HepG2 (cell line): Measurements from ENCODE around the gene THPO. TPM values are rescaled to one million over a fixed set of nuclear protein-coding genes. Genes with fewer than 3 reads are reported as not detected.

Experiments
- BCL6 ChIP-seq: IDR thresholded peaks from 2 replicates; pipeline ENCODE4 v1.6.1; 2016; ENCODE audit warnings: missing genetic modification reagents, missing compliant biosample characterization
- CREBL2 ChIP-seq: sonication (generic); formaldehyde crosslinking; IDR thresholded peaks from 2 replicates; pipeline ENCODE4 v1.8.1; 2023; ENCODE audit warnings: missing genetic modification reagents, mild to moderate bottlenecking, borderline replicate concordance
- CREM ChIP-seq, 2 experiments: sonication (generic) in 1 of 2; formaldehyde crosslinking in 1 of 2; IDR thresholded peaks; 2 replicates each; pipeline versions ENCODE4 v1.4.0 to v1.6.1; 2016 to 2020; ENCODE audit warnings: antibody characterized with exemption in 1 of 2, mild to moderate bottlenecking in 1 of 2, missing genetic modification reagents in 1 of 2
- CTCF ChIP-seq: sonication (generic); formaldehyde crosslinking; IDR thresholded peaks from 2 replicates; pipeline ENCODE4 v1.5.0; 2020; ENCODE audit warnings: mild to moderate bottlenecking, missing genetic modification reagents, moderate library complexity
- DZIP1 ChIP-seq: sonication (generic); formaldehyde crosslinking; IDR thresholded peaks from 2 replicates; pipeline ENCODE4 v1.5.0; 2020; ENCODE audit warnings: mild to moderate bottlenecking, missing genetic modification reagents
- GATAD1 ChIP-seq: IDR thresholded peaks from 2 replicates; pipeline ENCODE4 v1.6.1; 2016; ENCODE audit warnings: missing genetic modification reagents, missing compliant biosample characterization
- HMGXB4 ChIP-seq, 2 experiments: sonication (generic) in 1 of 2; formaldehyde crosslinking in 1 of 2; IDR thresholded peaks; 2 replicates each; pipeline versions ENCODE4 v1.4.0 to v1.6.1; 2018 to 2020; ENCODE audit warnings: missing genetic modification reagents in 2 of 2, borderline replicate concordance in 1 of 2, low read depth in 1 of 2, mild to moderate bottlenecking in 1 of 2, missing biosample characterization in 1 of 2
- NCOR1 ChIP-seq: fragments of 200-600 bp; sonication (generic); IDR thresholded peaks from 2 replicates; pipeline ENCODE4 v1.7.0; 2017; ENCODE audit warnings: antibody characterized with exemption, low read length, borderline replicate concordance
- SIN3A ChIP-seq: IDR thresholded peaks from 2 replicates; pipeline ENCODE4 v1.6.1; 2011; ENCODE audit warnings: low read depth, mild to moderate bottlenecking, control low read depth, low read length, borderline replicate concordance
- ZFP1 ChIP-seq: IDR thresholded peaks from 2 replicates; pipeline ENCODE4 v1.6.1; 2016
- ZFX ChIP-seq: sonication (generic); formaldehyde crosslinking; IDR thresholded peaks from 2 replicates; pipeline ENCODE4 v1.4.0; 2020; ENCODE audit warnings: mild to moderate bottlenecking, low read depth, missing genetic modification reagents, moderate library complexity
- ZGPAT ChIP-seq: IDR thresholded peaks from 2 replicates; pipeline ENCODE4 v1.6.1; 2016; ENCODE audit warnings: mild to moderate bottlenecking
- ZIK1 ChIP-seq: sonication (generic); formaldehyde crosslinking; IDR thresholded peaks from 2 replicates; pipeline ENCODE4 v1.5.0; 2020; ENCODE audit warnings: mild to moderate bottlenecking, low read depth, missing genetic modification reagents, borderline replicate concordance
- ZMYM4 ChIP-seq: sonication (generic); formaldehyde crosslinking; IDR thresholded peaks from 2 replicates; pipeline ENCODE4 v1.8.1; 2023; ENCODE audit warnings: mild to moderate bottlenecking, missing genetic modification reagents
- ZNF292 ChIP-seq: sonication (generic); formaldehyde crosslinking; IDR thresholded peaks from 2 replicates; pipeline ENCODE4 v1.8.1; 2022; ENCODE audit warnings: mild to moderate bottlenecking, low read depth, missing genetic modification reagents, borderline replicate concordance
- polyA plus RNA-seq, 8 experiments: library from polyadenylated mRNA; depleted of rRNA in 3 of 8; stranded (reverse) in 7 of 8; unstranded in 1 of 8; fragments of >200 nt; fragmentation: Illumina TruSeq in 4 of 8; extraction: Trizol in 4 of 8; gene quantifications; 2 replicates each; pipeline versions ENCODE4 v1.2.1 to v1.2.3, GENCODE V29; 2011 to 2016; ENCODE audit warnings: low read depth in 4 of 8, missing spikeins in 1 of 8, mixed read lengths in 1 of 8; ENCODE audit not compliant: insufficient read depth in 1 of 8
- total RNA-seq, 5 experiments: library from RNA; depleted of rRNA; stranded (reverse); fragments of >200 nt; fragmentation: Illumina TruSeq; extraction: Trizol; gene quantifications; 2 replicates each; pipeline ENCODE4 v1.2.3, GENCODE V29; 2016; ENCODE audit warnings: low read depth in 1 of 5
- TF ChIP-seq, protein P1 (sequence below): sonication (generic); formaldehyde crosslinking; IDR thresholded peaks from 2 replicates; pipeline ENCODE4 v1.5.0; 2020; ENCODE audit warnings: missing genetic modification reagents, mild to moderate bottlenecking, borderline replicate concordance

Gene THPO
- total and polyA plus RNA-seq, 2 of the 13 experiments (the other 11 are each of a cell fraction or from before 2014, with no cell fraction given) = 2.8 to 4.8 TPM

- TF ChIP-seq SIN3A (peak; percentile 84; the same call in 1 of the 2 replicates), ZGPAT (CRISPR knock-in tag) (peak; percentile 85), ZIK1 (0 out of 2 replicates have a peak, but pooled peaks have one; percentile 33), CREM (IDR thresholded peaks at IDR 0.05) (peak; percentile 93), CREM (CRISPR knock-in tag; IDR thresholded peaks at IDR 0.05) (no peak), GATAD1 (peak; percentile 88), ZFX (CRISPR knock-in tag) (peak; percentile 75), DZIP1 (CRISPR knock-in tag) (peak; percentile 32; the same call in 1 of the 2 replicates), ZMYM4 (peak; percentile 73), ZFP1 (no peak), CREBL2 (CRISPR knock-in tag) (no peak), NCOR1 (peak; percentile 45; the same call in 1 of the 2 replicates), HMGXB4 (CRISPR knock-in tag; IDR thresholded peaks at IDR 0.05; ENCODE audit: borderline replicate concordance in 1 of 2, low read depth in 1 of 2) (peak; percentile 23 to 89; a peak in 2 of 4 replicates), ZNF292 (CRISPR knock-in tag) (peak; percentile 21; the same call in 1 of the 2 replicates), CTCF (CRISPR knock-in tag) (no peak; the same call in 1 of the 2 replicates), BCL6 (CRISPR knock-in tag) (0 out of 2 replicates have a peak, but pooled peaks have one; percentile 25)
- TF ChIP-seq, protein P1, sequence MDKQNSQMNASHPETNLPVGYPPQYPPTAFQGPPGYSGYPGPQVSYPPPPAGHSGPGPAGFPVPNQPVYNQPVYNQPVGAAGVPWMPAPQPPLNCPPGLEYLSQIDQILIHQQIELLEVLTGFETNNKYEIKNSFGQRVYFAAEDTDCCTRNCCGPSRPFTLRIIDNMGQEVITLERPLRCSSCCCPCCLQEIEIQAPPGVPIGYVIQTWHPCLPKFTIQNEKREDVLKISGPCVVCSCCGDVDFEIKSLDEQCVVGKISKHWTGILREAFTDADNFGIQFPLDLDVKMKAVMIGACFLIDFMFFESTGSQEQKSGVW (CRISPR knock-in tag) = no peak
Measured at GRCh38 chr3:184377882-184378445, at the start of gene THPO (continued).
